HL-60 (cell line): ENCODE results near the gene NFILZ.

Experiments used
- CTCF ChIP-seq: IDR thresholded peaks from one replicate; pipeline ENCODE4 v1.5.1; 2011; ENCODE audit warnings: low read length, control low read depth, inconsistent platforms; ENCODE audit not compliant: insufficient read depth
- POLR2AphosphoS5 ChIP-seq: IDR thresholded peaks from 2 replicates; pipeline ENCODE4 v1.6.1; 2012; ENCODE audit warnings: low read depth
- REST ChIP-seq: IDR thresholded peaks from 2 replicates; pipeline ENCODE4 v1.6.1; 2012; ENCODE audit warnings: low read depth; ENCODE audit not compliant: insufficient replicate concordance
- SPI1 ChIP-seq: IDR thresholded peaks from 2 replicates; pipeline ENCODE4 v1.6.1; 2012; ENCODE audit warnings: low read depth, mild to moderate bottlenecking, borderline replicate concordance

- TF ChIP-seq REST = no peak
- no peak for TF ChIP-seq CTCF
- TF ChIP-seq POLR2AphosphoS5 = no peak
- TF ChIP-seq SPI1 = no peak
Observed at GRCh38 chr19:8607386-8607785, 23.0 kb upstream of the NFILZ start.
